Hematopoietic multipotent progenitor cell treated with erythropoietin and hydrocortisone succinate and interleukin-3 and kit ligand, for 17 days (in vitro differentiated cells): ENCODE measurements around the gene CCL25.

Experiments
- DNase-seq: peaks from one replicate; pipeline ENCODE4 v3.0.0-alpha.2; 2015; ENCODE audit warnings: low spot score

The CCL25 gene

GRCh38 chr19:8045872-8046568 lies 6.5 kb upstream of the CCL25 start:
- no peak for DNase-seq

GRCh38 chr19:8046569-8047165 lies 5.9 kb upstream of the CCL25 start:
- no peak for DNase-seq

DNA sequence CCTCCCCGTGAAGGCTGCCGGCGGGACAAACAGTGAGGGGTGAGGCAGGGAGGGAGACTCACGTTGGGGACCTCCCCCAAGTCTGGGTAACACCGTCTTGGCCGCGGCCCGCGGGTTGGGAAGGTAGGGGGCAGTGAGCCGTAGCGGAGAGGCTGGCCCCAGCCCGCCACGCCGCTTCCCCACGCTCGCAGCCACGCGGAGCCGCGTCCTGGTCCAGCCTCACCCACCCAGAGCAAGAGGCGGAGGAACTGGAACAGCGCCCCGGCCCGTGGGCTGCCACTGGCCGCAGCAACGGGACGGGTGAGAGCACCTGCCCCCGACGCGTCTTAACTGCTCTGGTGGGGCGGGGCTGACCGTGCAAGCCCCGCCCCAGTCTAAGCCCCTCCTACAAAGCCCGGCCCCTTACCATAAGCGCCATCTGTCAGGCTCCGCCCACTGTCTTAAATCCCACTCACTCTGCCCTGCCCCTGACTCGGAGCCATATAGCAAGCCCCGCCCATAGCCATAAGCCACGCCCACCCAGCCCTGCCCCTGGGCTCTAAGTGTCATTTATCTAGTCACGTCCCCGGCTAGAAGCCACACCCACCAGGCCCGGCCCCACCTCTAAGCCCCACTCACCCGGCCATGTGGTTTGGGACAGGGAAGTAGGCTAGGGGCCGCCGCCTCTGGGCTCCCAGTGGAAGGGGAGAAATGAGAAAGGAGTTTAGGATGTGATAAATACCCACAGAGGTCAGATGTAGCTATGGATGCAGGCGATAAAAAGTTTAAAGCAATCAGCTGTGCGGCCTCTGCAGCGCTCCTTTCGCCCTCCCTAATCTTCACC lies 2.1 kb upstream of the CCL25 start:
- DNase-seq: peak; percentile 99

- no peak for DNase-seq
Observed at GRCh38 chr19:8054169-8054568, 1.6 kb downstream of the CCL25 start.

- DNase-seq: no peak
Observed at GRCh38 chr19:8056533-8056932, 4.0 kb downstream of the CCL25 start.

GRCh38 chr19:8057545-8058270 lies 5.1 kb downstream of the CCL25 start:
- DNase-seq: no peak

DNA sequence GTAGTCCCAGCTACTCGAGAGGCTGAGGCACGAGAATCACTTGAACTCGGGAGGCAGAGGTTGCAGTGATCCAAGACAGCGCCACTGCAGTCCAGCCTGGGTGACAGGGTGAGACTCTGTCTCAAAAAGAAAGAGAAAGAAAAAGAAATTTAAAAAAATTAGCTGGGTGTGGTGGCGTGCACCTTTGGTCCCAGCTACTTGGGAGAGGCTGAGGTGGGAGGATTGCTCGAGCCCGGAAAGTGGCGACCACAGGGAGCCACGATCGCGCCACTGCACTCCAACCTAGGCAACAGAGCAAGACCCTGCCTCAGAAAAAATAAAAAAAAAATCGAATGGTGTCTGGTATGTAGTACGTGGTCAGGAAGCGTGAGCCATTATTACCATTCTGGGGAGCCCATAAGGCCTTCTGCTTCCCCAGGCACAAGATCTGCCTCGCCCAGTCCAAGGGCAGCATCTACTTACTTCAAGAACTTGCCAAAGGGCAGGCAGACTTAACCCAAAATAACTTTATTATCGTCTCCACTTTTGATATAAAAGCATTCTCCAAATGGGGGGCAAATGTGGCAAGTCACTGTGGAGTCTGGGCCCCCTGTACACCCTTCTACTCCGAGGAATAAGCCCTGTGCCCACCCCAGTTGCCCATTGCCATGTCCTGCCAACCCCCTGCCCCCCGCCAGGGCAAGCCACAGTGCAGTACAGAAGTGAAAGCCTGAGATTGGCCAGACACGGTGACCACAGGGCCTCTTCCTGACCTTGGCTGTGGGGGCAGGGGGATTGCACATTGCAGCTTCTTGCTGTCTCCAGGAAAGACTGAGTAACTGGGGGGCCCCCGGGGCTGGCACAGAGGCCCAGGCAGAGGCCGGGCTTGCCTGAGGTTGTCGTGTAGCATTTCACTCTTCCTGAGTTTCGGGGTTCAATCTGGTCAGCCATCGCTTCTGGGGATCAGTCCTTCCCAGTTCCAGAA lies 12.6 kb downstream of the CCL25 start:
- no peak for DNase-seq

GRCh38 chr19:8065875-8066261 lies 13.3 kb downstream of the CCL25 start:
- no peak for DNase-seq

- peak; percentile 71 for DNase-seq
Observed at GRCh38 chr19:8069096-8069973, 16.8 kb downstream of the CCL25 start.

DNA sequence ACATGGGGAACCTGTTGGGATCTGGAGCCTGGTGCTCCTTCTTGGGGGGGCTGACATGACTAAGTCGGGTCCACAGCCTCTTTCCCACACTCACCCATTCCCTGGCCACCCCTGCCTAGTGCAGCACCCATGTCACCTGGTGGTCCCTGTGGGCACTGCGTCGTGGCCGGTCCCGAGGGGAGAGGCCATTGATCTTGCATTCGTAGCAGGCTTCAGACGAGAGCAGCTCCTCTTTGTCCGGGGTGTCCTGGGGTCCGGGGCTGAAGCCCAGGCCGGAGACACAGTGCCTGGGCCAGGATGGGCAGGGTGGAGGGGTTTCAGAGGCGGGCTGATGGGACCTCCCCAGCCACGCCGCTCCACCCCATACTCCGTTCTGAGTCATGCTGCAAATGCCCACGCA lies 19.4 kb downstream of the CCL25 start:
- DNase-seq: no peak

DNA sequence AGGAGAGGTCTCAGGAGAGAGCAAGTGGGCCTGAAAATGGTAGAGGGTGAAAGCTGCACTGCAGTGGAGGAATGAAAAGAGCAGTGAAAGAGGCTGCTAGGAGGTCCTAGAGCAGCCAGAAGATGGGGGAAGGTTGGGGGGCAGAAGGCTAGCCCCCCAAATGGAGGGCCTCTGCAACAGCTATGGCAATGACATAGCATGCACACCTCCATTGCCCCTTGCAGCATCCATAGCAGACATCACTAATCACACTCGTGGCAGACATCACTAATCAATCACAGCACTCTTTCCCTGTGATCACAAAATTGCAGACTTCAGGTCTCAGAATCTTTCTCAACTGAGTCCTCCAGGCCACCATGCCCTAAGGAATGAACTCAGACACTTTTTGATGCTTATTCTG lies 21.9 kb downstream of the CCL25 start:
- no peak for DNase-seq

DNA sequence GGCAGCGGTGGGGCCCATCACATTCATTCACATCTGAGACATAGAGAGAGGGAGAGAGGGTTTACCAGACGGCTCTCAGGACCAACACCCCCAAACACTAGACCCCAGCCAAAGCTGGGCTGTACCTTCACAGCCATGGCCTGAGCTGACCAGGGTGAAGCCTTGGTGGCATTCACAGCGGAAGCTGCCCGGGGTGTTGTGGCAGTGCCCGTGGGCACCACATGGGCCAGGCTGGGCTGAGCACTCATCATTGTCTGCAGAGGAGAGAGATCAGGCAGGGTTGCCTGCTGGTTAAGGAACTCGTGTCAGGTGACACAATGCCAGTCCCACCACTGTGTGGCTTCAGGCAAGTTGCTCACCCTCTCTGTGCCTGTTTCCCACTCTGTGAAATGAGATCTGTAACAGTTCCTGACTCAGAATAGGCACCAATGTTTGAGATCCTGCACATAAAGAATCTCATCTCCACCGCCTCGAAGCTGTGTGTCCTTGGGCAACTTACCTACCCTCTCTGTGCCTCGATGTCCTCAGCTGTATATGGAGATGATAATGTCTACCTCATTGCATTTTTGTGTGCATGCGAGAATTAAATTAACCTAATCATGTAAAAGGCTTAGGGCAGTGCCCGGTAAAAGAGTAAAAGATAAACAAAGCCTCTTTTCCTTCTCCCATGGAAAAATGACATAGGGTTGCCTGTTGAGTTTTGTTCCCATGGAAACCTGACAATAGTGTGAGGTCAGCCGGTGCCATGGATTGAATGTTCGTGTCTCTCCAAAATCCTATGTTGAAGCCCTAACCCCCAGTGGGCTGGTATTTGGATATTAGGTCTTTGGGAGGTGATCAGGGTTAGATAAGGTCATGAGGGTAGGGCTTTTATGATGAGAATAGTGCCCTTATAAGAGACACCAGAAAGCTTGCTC lies 22.9 kb downstream of the CCL25 start:
- DNase-seq: no peak

- no peak for DNase-seq
Observed at GRCh38 chr19:8079988-8080387, 27.4 kb downstream of the CCL25 start.

GRCh38 chr19:8080832-8081231 lies 28.3 kb downstream of the CCL25 start:
- no peak for DNase-seq

DNA sequence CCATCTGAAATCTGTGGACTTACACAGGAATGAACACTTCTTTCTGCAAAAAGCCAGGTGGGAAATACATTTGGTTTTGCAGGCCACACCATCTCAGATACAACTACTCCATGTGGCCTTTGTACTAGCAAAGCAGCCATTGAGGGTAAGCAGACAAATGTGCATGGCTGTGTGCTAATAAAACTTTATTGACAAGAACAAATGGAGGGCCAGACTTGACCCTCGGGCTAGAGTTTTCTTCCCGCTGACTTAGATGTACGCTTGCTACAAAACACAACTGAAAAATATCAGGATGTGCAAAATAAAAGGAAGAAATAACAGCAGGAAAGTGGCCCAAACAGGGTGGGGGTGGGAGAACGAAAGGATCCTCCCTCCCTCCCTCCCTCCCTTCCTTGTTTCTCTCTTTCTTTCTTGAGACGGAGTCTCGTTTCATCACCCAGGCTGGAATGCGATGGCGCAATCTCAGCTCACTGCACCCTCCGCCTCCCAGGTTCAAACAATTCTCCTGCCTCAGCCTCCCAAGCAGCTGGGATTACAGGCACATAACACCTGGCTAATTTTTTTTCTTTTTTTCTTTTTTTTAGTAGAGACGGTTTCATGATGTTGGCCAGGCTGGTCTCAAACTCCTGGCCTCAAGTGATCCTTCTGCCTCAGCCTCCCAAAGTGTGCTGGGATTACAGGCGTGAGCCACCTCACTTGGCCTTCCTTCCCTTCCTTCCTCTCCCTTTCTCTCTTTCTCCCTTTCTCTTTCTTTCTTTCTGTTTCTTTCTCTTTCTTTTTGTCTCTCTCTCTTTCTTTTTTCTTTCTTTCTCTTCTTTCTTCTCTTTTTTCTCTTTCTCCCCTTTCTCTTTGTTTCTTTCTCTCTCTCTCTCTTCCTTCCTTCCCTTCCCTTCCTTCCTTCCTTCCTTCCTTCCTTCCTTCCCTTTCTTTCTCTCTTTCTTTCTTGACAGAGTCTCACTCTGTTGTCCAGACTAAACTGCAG lies 29.3 kb downstream of the CCL25 start:
- no peak for DNase-seq

DNA sequence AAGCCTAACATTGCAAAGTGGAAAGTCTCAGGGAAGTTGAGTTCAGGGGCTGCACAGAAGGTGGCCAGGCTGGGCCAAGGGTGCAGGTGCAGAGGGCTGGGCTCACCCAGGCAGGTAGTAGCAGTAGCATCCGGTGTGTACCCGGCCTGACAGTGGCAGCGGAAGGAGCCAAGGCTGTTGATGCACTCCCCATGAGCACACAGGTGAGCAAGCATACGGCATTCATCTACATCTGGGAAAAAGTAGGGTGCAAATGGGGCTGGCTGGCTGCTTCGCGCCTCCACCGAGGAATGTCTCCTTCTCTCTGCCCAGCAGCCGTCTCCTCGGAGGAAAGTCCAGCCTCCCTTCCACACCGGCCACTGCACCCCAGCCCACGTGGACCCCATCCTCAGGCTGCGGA lies 30.6 kb downstream of the CCL25 start:
- no peak for DNase-seq

GRCh38 chr19:8084152-8084551 lies 31.6 kb downstream of the CCL25 start:
- no peak for DNase-seq
